ENCODE results near the gene PRDM15. TPM values are rescaled to one million over a fixed set of nuclear protein-coding genes. Genes with fewer than 3 reads are reported as not detected.

The PRDM15 gene
- total RNA-seq, 1 experiment from 2014 or later, result 11.2 TPM

- intact Hi-C loops (cut with micrococcal nuclease; ENCODE audit: unreplicated experiment), result no loop called here
- Histone ChIP-seq H3K27ac (ENCODE audit: low read length) (no peak overlapping the region), H3K4me3 (ENCODE audit: low read depth in 2 of 2, low read length in 2 of 2) (no peak overlapping the region), H3K4me1 (ENCODE audit: control insufficient read depth, insufficient read depth, low read length) (no peaks in the 10 kb centered on the region), H3K9me3 (ENCODE audit: control insufficient read depth, insufficient read depth, low read depth, low read length) (no peaks in the 10 kb centered on the region), H3K27me3 (ENCODE audit: control insufficient read depth, insufficient read depth, low read length) (no peaks in the 10 kb centered on the region), H3K36me3 (ENCODE audit: control insufficient read depth, insufficient read depth, low read length) (no peaks in the 10 kb centered on the region)
- ChIA-PET CTCF (no interaction called here), POLR2A (no interaction called here)
- DNase-seq (ENCODE audit: low read depth, low spot score) (no peak), ATAC-seq (no peak)
- in situ Hi-C loops (cut with HindIII; ENCODE audit: low pct_unique_long_range_greater_than_20kb, low sequenced_read_pairs), result no loop called here
- TF ChIP-seq, protein P1, sequence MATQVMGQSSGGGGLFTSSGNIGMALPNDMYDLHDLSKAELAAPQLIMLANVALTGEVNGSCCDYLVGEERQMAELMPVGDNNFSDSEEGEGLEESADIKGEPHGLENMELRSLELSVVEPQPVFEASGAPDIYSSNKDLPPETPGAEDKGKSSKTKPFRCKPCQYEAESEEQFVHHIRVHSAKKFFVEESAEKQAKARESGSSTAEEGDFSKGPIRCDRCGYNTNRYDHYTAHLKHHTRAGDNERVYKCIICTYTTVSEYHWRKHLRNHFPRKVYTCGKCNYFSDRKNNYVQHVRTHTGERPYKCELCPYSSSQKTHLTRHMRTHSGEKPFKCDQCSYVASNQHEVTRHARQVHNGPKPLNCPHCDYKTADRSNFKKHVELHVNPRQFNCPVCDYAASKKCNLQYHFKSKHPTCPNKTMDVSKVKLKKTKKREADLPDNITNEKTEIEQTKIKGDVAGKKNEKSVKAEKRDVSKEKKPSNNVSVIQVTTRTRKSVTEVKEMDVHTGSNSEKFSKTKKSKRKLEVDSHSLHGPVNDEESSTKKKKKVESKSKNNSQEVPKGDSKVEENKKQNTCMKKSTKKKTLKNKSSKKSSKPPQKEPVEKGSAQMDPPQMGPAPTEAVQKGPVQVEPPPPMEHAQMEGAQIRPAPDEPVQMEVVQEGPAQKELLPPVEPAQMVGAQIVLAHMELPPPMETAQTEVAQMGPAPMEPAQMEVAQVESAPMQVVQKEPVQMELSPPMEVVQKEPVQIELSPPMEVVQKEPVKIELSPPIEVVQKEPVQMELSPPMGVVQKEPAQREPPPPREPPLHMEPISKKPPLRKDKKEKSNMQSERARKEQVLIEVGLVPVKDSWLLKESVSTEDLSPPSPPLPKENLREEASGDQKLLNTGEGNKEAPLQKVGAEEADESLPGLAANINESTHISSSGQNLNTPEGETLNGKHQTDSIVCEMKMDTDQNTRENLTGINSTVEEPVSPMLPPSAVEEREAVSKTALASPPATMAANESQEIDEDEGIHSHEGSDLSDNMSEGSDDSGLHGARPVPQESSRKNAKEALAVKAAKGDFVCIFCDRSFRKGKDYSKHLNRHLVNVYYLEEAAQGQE (IDR thresholded peaks at IDR 0.05; ENCODE audit: insufficient read depth in 1 of 2, low read depth in 2 of 2, low read length in 1 of 2), result no peak
- TF ChIP-seq POLR2AphosphoS5 (IDR thresholded peaks at IDR 0.05; ENCODE audit: low read depth, low read length), result no peak
- no peak for TF ChIP-seq SIN3A (IDR thresholded peaks at IDR 0.05; ENCODE audit: borderline replicate concordance, insufficient read depth, low read depth, low read length)
- no peak for TF ChIP-seq TCF7L2 (IDR thresholded peaks at IDR 0.05; ENCODE audit: low read depth, low read length)
- TF ChIP-seq CTCF (IDR thresholded peaks at IDR 0.05), result no peak
- no TSS peak for BruUV-seq (replicated peaks)
Observed at GRCh38 chr21:41919666-41920398, 40.7 kb upstream of the PRDM15 start.

DNA sequence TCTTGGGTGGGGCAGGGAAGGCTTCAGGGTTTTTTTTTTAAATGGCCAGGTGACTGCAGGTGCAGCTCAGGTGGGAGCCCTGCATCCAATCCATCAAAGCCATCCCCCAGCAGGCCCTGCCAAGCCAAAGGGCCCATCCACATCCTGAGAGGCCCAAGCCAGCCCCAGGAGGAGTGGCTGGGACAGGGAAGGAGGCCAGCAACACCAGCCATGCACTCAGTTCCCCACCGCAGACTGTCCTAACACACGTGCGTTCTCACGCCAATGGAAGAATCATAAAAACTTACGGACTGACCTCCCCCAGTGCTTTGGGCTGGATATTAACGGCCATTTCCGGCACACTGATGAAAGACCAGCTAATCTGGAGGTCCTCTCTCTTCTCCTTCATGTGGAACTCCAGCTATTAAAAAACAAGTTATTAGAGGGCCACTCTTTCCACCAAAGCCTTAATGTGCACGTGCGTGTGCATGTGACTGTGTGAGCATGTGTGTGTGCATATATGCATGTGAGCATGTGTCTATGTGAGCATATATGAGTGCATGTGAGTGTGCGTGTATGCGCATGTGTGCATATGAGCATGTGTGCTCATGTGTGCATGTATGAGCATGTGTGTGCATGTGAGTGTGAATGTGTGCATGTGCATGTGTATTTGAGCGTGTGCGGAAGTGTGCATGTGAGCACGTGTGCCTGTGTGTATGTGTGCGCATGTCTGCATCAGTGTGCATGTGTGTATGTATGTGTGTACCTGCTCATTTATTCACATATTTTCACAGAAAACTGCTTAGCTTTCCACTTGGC lies 39.6 kb upstream of the PRDM15 start:
- Histone ChIP-seq H3K27ac (ENCODE audit: low read length) (no peak overlapping the region), H3K36me3 (ENCODE audit: control insufficient read depth, insufficient read depth, low read length) (no peaks in the 10 kb centered on the region), H3K4me3 (ENCODE audit: low read depth in 2 of 2, low read length in 2 of 2) (no peak overlapping the region), H3K27me3 (ENCODE audit: control insufficient read depth, insufficient read depth, low read length) (no peaks in the 10 kb centered on the region), H3K9me3 (ENCODE audit: control insufficient read depth, insufficient read depth, low read depth, low read length) (no peaks in the 10 kb centered on the region), H3K4me1 (ENCODE audit: control insufficient read depth, insufficient read depth, low read length) (no peaks in the 10 kb centered on the region)
- DNase-seq (ENCODE audit: low read depth, low spot score) (no peak), ATAC-seq (no peak)
- in situ Hi-C loops (cut with HindIII; ENCODE audit: low pct_unique_long_range_greater_than_20kb, low sequenced_read_pairs) (no loop called here), intact Hi-C loops (cut with micrococcal nuclease; ENCODE audit: unreplicated experiment) (no loop called here)
- CTCF ChIA-PET, result no interaction called here
- no peak for TF ChIP-seq TCF7L2 (IDR thresholded peaks at IDR 0.05; ENCODE audit: low read depth, low read length)
- TF ChIP-seq SIN3A (IDR thresholded peaks at IDR 0.05; ENCODE audit: borderline replicate concordance, insufficient read depth, low read depth, low read length), result no peak
- TF ChIP-seq, protein P1 (IDR thresholded peaks at IDR 0.05; ENCODE audit: insufficient read depth in 1 of 2, low read depth in 2 of 2, low read length in 1 of 2), result no peak
- TF ChIP-seq CTCF (IDR thresholded peaks at IDR 0.05), result no peak
- no peak for TF ChIP-seq POLR2AphosphoS5 (IDR thresholded peaks at IDR 0.05; ENCODE audit: low read depth, low read length)
- no TSS peak for BruUV-seq (replicated peaks)
- POLR2A ChIA-PET, result no interaction called here
